ENCODE results near the gene SYVN1. TPM values are rescaled to one million over a fixed set of nuclear protein-coding genes. Genes with fewer than 3 reads are reported as not detected.

Gene SYVN1
- total and polyA plus RNA-seq, 4 donors: 5.5 to 64.0 (median 38.2) TPM

DNA sequence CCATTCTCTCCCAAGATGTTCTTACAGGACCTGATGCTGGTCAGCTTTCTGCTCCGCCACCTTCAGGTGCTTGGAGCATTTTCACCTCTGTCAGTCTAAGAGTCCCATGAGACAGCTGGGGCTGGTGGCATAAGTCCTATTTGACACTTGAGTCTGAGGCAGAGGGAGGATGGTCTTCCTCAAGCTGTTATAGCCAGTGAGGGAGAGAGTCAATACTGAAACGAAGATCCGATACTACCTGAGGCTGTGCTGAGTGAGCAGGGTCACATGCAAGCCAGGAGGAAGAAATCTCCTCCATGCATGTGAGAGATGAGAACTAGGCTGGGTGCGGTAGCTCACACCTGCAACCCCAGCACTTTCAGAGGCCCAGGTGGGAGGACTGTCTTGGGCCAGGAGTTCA is 44.7 kb downstream of the SYVN1 start:
- no peak overlapping the region for H3K4me3 ChIP-seq (ENCODE audit: low read length in 2 of 2)
- ATAC-seq (ENCODE audit: low FRiP score) (no peak), DNase-seq (no peak)
- no peaks in the 10 kb centered on the region for H3K4me1 ChIP-seq (ENCODE audit: control insufficient read depth in 1 of 2, insufficient read depth in 2 of 2, low read length in 2 of 2)
- H3K27ac ChIP-seq (ENCODE audit: low read depth in 1 of 2, low read length in 2 of 2): no peak overlapping the region
- no peaks in the 10 kb centered on the region for H3K36me3 ChIP-seq (ENCODE audit: control insufficient read depth in 1 of 2, insufficient read depth in 2 of 2, low read length in 1 of 2)
- 89 to 91% methylated on average over 4 of the region's 4 CpGs for WGBS, 2 donors
- no peaks in the 10 kb centered on the region for H3K9me3 ChIP-seq (ENCODE audit: control insufficient read depth, low read length)
- no peaks in the 10 kb centered on the region for H3K27me3 ChIP-seq (ENCODE audit: control insufficient read depth in 1 of 2, insufficient read depth in 2 of 2, low read length in 1 of 2)
- intact Hi-C loops (cut with DNase I): loop anchor here in 1 of 2 donors (10.0 kb wide), 1 partner anchor 65 kb away; the partner anchor contains the start of gene SNX15

DNA sequence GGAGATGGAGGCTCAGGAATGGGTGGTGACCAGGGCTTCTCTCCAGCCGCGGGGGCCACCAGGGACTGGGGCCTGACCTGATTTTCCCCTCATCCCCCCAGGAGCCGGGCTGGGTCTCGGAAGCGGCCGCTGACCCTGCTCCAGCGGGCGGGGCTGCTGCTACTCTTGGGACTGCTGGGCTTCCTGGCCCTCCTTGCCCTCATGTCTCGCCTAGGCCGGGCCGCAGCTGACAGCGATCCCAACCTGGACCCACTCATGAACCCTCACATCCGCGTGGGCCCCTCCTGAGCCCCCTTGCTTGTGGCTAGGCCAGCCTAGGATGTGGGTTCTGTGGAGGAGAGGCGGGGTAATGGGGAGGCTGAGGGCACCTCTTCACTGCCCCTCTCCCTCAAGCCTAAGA is 46.5 kb downstream of the SYVN1 start:
- Histone ChIP-seq H3K36me3 (ENCODE audit: control insufficient read depth in 1 of 2, insufficient read depth in 2 of 2, low read length in 1 of 2) (no peaks in the 10 kb centered on the region), H3K9me3 (ENCODE audit: control insufficient read depth, low read length) (no peaks in the 10 kb centered on the region), H3K4me3 (ENCODE audit: low read length in 2 of 2) (no peak overlapping the region), H3K4me1 (ENCODE audit: control insufficient read depth in 1 of 2, insufficient read depth in 2 of 2, low read length in 2 of 2) (no peaks in the 10 kb centered on the region), H3K27ac (ENCODE audit: low read depth in 1 of 2, low read length in 2 of 2) (no peak overlapping the region), H3K27me3 (ENCODE audit: control insufficient read depth in 1 of 2, insufficient read depth in 2 of 2, low read length in 1 of 2) (no peaks in the 10 kb centered on the region)
- WGBS, 2 donors: 90 to 93% methylated on average over 15 of the region's 15 CpGs
- ATAC-seq (ENCODE audit: low FRiP score) (no peak), DNase-seq (no peak)
- intact Hi-C loops (cut with DNase I): loop anchor here in 1 of 2 donors (10.0 kb wide), 1 partner anchor 63 kb away; the partner anchor contains the start of gene SNX15

DNA sequence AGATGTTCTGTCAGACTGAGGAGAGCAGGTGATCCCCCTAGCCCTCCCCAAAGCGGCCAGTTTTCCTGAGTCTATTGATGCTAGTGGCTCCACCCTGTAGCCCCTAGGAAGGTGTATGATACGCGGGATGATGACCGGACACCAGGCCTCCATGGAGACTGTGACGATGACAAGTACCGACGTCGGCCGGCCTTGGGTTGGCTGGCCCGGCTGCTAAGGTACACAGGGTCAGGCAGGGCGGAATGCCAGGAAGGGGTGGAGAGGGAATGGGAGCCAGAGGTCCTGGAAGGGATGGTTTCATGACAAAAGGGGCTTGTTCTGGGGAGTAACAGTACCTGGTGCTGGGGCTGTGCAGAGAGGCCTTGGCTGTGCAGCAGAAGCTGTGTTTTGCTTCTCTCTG is 47.1 kb downstream of the SYVN1 start:
- 86 to 89% methylated on average over 11 of the region's 11 CpGs for WGBS, 2 donors
- no peaks in the 10 kb centered on the region for H3K4me1 ChIP-seq (ENCODE audit: control insufficient read depth in 1 of 2, insufficient read depth in 2 of 2, low read length in 2 of 2)
- no peaks in the 10 kb centered on the region for H3K36me3 ChIP-seq (ENCODE audit: control insufficient read depth in 1 of 2, insufficient read depth in 2 of 2, low read length in 1 of 2)
- H3K27me3 ChIP-seq (ENCODE audit: control insufficient read depth in 1 of 2, insufficient read depth in 2 of 2, low read length in 1 of 2): no peaks in the 10 kb centered on the region
- ATAC-seq (ENCODE audit: low FRiP score): no peak
- intact Hi-C loops (cut with DNase I): loop anchor here in 1 of 2 donors (10.0 kb wide), 1 partner anchor 62 kb away; the partner anchor contains the start of gene SNX15
- no peak overlapping the region for H3K27ac ChIP-seq (ENCODE audit: low read depth in 1 of 2, low read length in 2 of 2)
- DNase-seq: no peak
- no peaks in the 10 kb centered on the region for H3K9me3 ChIP-seq (ENCODE audit: control insufficient read depth, low read length)
- H3K4me3 ChIP-seq (ENCODE audit: low read length in 2 of 2): no peak overlapping the region

DNA sequence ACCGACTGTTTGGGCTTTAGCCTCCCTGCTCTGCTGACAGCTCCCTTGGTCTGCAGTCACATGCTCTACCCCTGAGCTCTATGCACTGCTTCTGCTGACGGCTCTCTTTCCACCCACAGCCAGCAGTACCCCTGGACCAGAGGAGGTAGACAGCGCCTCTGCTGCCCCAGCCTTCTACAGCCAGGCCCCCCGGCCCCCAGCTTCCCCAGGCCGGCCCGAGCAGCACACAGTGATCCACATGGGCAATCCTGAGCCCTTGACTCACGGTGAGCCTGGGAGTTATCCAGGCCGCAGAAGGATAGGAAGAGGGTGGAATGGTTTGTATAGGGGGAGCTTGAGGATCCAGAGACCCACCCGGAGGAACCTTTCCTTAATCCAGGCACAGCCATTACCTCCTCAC is 47.5 kb downstream of the SYVN1 start:
- H3K9me3 ChIP-seq (ENCODE audit: control insufficient read depth, low read length): no peaks in the 10 kb centered on the region
- no peak overlapping the region for H3K27ac ChIP-seq (ENCODE audit: low read depth in 1 of 2, low read length in 2 of 2)
- H3K4me3 ChIP-seq (ENCODE audit: low read length in 2 of 2): no peak overlapping the region
- WGBS, 2 donors: 88 to 94% methylated on average over 9 of the region's 9 CpGs
- DNase-seq (no peak), ATAC-seq (ENCODE audit: low FRiP score) (no peak)
- no peaks in the 10 kb centered on the region for H3K36me3 ChIP-seq (ENCODE audit: control insufficient read depth in 1 of 2, insufficient read depth in 2 of 2, low read length in 1 of 2)
- no peaks in the 10 kb centered on the region for H3K27me3 ChIP-seq (ENCODE audit: control insufficient read depth in 1 of 2, insufficient read depth in 2 of 2, low read length in 1 of 2)
- no peaks in the 10 kb centered on the region for H3K4me1 ChIP-seq (ENCODE audit: control insufficient read depth in 1 of 2, insufficient read depth in 2 of 2, low read length in 2 of 2)
- intact Hi-C loops (cut with DNase I): loop anchor here in 1 of 2 donors (10.0 kb wide), 1 partner anchor 62 kb away; the partner anchor contains the start of gene SNX15

DNA sequence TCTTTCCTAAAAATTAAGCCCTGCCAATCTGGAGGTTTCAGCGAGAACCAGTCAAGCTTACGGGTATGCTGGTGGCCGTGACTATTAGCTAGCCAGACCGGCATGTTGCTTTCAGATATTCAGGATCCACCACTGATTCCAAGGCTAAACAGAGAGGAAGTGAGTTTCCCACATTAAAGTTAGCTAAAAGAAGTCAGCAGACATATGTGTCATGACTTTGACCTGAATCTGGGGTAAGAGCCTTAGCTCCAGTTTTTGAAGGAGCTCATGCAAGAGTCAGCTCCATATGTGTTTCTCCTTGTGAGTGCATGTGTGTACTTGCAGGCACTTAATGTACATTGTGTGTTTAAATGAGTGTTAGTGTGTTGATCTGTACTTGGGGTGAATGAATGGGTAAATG is 48.9 kb downstream of the SYVN1 start:
- intact Hi-C loops (cut with DNase I): loop anchor here in 1 of 2 donors (10.0 kb wide), 1 partner anchor 61 kb away; the partner anchor contains the start of gene SNX15
- Histone ChIP-seq H3K27ac (ENCODE audit: low read depth in 1 of 2, low read length in 2 of 2) (no peak overlapping the region), H3K27me3 (ENCODE audit: control insufficient read depth in 1 of 2, insufficient read depth in 2 of 2, low read length in 1 of 2) (no peaks in the 10 kb centered on the region), H3K9me3 (ENCODE audit: control insufficient read depth, low read length) (no peaks in the 10 kb centered on the region), H3K4me1 (ENCODE audit: control insufficient read depth in 1 of 2, insufficient read depth in 2 of 2, low read length in 2 of 2) (no peaks in the 10 kb centered on the region), H3K4me3 (ENCODE audit: low read length in 2 of 2) (no peak overlapping the region), H3K36me3 (ENCODE audit: control insufficient read depth in 1 of 2, insufficient read depth in 2 of 2, low read length in 1 of 2) (no peaks in the 10 kb centered on the region)
- 84 to 86% methylated on average over 4 of the region's 4 CpGs for WGBS, 2 donors
- ATAC-seq (ENCODE audit: low FRiP score) (no peak), DNase-seq (no peak)

DNA sequence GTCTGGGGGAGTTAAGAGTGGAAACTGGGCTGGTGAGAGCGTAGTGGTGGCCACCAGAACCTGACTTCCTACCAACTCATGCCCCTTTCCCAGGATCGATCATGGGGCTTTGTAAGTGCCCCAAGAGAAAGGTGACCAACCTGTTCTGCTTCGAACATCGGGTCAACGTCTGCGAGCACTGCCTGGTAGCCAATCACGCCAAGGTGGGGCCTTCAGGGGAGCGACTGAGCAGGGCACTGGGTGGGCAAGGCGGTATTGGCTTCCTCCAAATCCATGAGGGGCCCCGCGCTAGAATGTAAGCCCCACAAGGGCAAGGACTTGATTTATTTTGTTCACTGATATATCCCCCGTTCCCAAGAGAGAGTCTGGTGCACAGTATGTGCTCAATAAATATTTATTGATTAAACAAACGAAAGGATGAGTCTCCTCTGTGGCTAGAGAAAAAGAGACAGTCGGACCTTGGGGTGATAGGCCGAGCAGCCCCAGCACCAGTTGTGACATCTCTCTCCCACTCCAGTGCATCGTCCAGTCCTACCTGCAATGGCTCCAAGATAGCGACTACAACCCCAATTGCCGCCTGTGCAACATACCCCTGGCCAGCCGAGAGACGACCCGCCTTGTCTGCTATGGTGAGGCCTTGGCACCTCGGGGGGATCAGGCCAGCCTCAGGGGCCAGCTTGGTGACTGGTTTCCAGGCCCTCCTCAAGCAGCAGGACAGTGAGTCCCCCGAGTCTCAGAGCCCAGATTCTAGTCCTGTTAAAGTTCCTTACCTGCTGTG is 49.5 kb downstream of the SYVN1 start:
- Histone ChIP-seq H3K27me3 (ENCODE audit: control insufficient read depth in 1 of 2, insufficient read depth in 2 of 2, low read length in 1 of 2) (no peaks in the 10 kb centered on the region), H3K4me3 (ENCODE audit: low read length in 2 of 2) (peak overlapping the region; percentile 79 to 83), H3K4me1 (ENCODE audit: control insufficient read depth in 1 of 2, insufficient read depth in 2 of 2, low read length in 2 of 2) (no peaks in the 10 kb centered on the region), H3K27ac (ENCODE audit: low read depth in 1 of 2, low read length in 2 of 2) (peak overlapping the region in 1 of 2 donors; percentile 9), H3K36me3 (ENCODE audit: control insufficient read depth in 1 of 2, insufficient read depth in 2 of 2, low read length in 1 of 2) (no peaks in the 10 kb centered on the region), H3K9me3 (ENCODE audit: control insufficient read depth, low read length) (no peaks in the 10 kb centered on the region)
- ATAC-seq (ENCODE audit: low FRiP score) (no peak), DNase-seq (no peak)
- WGBS, 2 donors: 37 to 41% methylated on average over 23 of the region's 23 CpGs
- intact Hi-C loops (cut with DNase I): loop anchor here (5.0 to 10.0 kb wide), 2 partner anchors 38 to 60 kb away; partner anchors contain the start of genes FAU (in 1 of the 2), MRPL49 (in 1 of the 2) and SNX15 (in 1 of the 2)

DNA sequence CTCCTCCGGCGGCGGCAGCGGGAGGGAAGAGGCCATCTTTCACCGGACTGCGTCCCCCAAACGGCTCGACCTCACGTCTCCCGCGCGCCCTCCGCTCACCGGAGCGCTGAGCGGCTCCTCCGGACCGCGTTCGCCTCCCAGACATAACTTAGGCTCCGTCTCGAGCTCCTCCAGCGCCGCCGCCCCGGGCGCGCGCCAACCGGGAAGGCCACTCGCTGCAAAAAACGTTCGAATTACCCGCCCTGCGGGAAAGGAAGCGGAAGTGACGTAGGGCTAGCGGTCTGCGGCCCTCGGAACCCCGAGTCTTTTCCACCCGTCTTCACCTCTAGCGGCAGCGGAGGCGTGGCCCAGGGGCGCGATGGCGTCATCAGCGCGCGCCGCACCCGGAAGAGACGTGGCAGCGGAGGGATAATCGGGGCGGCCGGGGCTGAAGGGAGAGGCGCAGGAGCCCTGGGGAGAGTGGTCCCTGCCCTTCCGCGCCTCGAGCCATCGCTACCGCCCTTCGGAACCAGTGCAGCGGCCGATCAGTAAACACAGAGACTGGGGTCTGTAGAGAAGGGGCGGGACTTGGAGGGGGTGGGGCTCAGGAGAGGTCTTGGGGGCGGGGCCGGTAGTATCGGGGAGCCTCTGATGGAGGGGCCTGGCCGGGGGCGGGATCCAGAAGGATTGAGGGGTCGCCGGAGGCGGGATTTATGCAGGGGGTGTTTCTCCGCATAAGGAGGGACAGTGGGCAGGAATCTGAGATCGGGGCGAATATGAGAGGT is 50.3 kb downstream of the SYVN1 start, which contains the start of the genes CDCA5 and ZFPL1:
Gene CDCA5 (minus strand): TSS at position 207 of the 764 bp plus-strand sequence. CDS start 62 bp downstream, at position 145.
Gene ZFPL1 (plus strand): TSS at position 389 of the 764 bp plus-strand sequence. CDS start 477 bp downstream, outside the sequence.
- no peaks in the 10 kb centered on the region for H3K4me1 ChIP-seq (ENCODE audit: control insufficient read depth in 1 of 2, insufficient read depth in 2 of 2, low read length in 2 of 2)
- intact Hi-C loops (cut with DNase I): loop anchor here (5.0 to 10.0 kb wide), 2 partner anchors 38 to 59 kb away; partner anchors contain the start of genes FAU (in 1 of the 2), MRPL49 (in 1 of the 2) and SNX15 (in 1 of the 2)
- no peaks in the 10 kb centered on the region for H3K36me3 ChIP-seq (ENCODE audit: control insufficient read depth in 1 of 2, insufficient read depth in 2 of 2, low read length in 1 of 2)
- 0 to 1% methylated on average over 72 to 79 of the region's 79 CpGs for WGBS, 2 donors
- no peaks in the 10 kb centered on the region for H3K27me3 ChIP-seq (ENCODE audit: control insufficient read depth in 1 of 2, insufficient read depth in 2 of 2, low read length in 1 of 2)
- no peaks in the 10 kb centered on the region for H3K9me3 ChIP-seq (ENCODE audit: control insufficient read depth, low read length)
- peak within 1 kb of the TSS; percentile 17 to 35 for H3K27ac ChIP-seq (ENCODE audit: low read depth in 1 of 2, low read length in 2 of 2)
- H3K4me3 ChIP-seq (ENCODE audit: low read length in 2 of 2): peak within 1 kb of the TSS; percentile 79 to 83
- DNase-seq: peak; percentile 97 to 98
- ATAC-seq (ENCODE audit: low FRiP score): peak; percentile 98

DNA sequence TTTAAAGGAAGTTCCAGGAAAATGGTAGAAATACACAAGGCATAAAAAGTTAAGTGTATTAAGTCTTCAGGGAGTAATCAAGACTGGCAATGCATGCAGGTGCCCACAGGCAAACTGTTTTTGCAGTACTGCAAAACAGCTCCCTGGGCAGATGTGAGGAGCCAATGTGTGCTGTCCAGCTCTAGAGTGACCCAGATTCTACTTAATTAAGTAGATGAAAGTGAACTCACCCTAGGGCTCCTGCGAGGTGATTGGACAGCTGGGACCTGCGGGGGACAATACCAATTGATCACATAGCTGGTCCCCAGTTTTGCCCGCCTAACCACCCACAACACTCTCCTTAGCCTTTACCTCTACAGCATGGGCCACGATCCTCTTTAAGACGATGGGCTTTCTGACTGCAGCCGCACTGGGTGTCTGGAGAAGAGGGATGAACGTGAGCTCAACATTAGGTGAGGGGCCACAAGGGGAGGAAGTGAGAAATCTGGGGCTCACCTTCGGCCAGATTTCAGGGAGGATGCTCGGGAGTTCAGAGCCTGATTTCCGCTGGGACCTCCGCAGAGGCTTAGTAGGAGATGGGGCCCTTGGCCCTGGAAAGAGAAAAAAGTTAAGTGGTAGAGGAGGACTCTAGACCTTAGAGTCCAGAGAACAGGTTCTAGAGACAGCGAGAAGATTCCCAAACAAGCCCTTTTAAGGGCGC is 51.0 kb downstream of the SYVN1 start:
- DNase-seq: no peak
- no peak for ATAC-seq (ENCODE audit: low FRiP score)
- intact Hi-C loops (cut with DNase I): loop anchor here (5.0 to 10.0 kb wide), 2 partner anchors 39 to 58 kb away; partner anchors contain the start of genes FAU (in 1 of the 2), MRPL49 (in 1 of the 2) and SNX15 (in 1 of the 2)
- Histone ChIP-seq H3K27me3 (ENCODE audit: control insufficient read depth in 1 of 2, insufficient read depth in 2 of 2, low read length in 1 of 2) (no peaks in the 10 kb centered on the region), H3K9me3 (ENCODE audit: control insufficient read depth, low read length) (no peaks in the 10 kb centered on the region), H3K27ac (ENCODE audit: low read depth in 1 of 2, low read length in 2 of 2) (no peak overlapping the region), H3K36me3 (ENCODE audit: control insufficient read depth in 1 of 2, insufficient read depth in 2 of 2, low read length in 1 of 2) (no peaks in the 10 kb centered on the region), H3K4me3 (ENCODE audit: low read length in 2 of 2) (peak overlapping the region in 1 of 2 donors; percentile 14), H3K4me1 (ENCODE audit: control insufficient read depth in 1 of 2, insufficient read depth in 2 of 2, low read length in 2 of 2) (no peaks in the 10 kb centered on the region)
- 3 to 4% methylated on average over 13 of the region's 13 CpGs for WGBS, 2 donors
